Stimulated activated memory B cell treated with anti-CD40 and anti-IgM and Interleukin-4, amounts not matched to agents 10 μg/mL and 1 μg/mL and 100 μg/mL, for 72 hours (primary cell): ENCODE data around the gene SPACA4.
"Not testable (repeated sequence)": the region's sequence is repeated elsewhere in the genome, so short reads cannot be mapped to it uniquely, and the experiment has no call there.

Source experiments
- ATAC-seq: fragments of 150-1000 bp; cut with Tn5 transposase; 2 replicates; pipeline ENCODE4 v1.10.0; 2021
- H3K27ac Mint-ChIP-seq: one replicate; pipeline ENCODE4 v1.8.0; 2022; ENCODE audit warnings: mild to moderate bottlenecking, mixed read lengths
- H3K27me3 Mint-ChIP-seq: one replicate; pipeline ENCODE4 v1.8.0; 2022; ENCODE audit warnings: mixed read lengths
- H3K36me3 Mint-ChIP-seq: one replicate; pipeline ENCODE4 v1.8.0; 2022; ENCODE audit warnings: mixed read lengths
- H3K4me1 Mint-ChIP-seq: one replicate; pipeline ENCODE4 v1.8.0; 2022; ENCODE audit warnings: mixed read lengths
- H3K4me3 Mint-ChIP-seq: one replicate; pipeline ENCODE4 v1.8.0; 2022; ENCODE audit warnings: mild to moderate bottlenecking, moderate library complexity, mixed read lengths
- H3K9me3 Mint-ChIP-seq: one replicate; pipeline ENCODE4 v1.8.0; 2022; ENCODE audit warnings: mixed read lengths

SPACA4 gene

DNA sequence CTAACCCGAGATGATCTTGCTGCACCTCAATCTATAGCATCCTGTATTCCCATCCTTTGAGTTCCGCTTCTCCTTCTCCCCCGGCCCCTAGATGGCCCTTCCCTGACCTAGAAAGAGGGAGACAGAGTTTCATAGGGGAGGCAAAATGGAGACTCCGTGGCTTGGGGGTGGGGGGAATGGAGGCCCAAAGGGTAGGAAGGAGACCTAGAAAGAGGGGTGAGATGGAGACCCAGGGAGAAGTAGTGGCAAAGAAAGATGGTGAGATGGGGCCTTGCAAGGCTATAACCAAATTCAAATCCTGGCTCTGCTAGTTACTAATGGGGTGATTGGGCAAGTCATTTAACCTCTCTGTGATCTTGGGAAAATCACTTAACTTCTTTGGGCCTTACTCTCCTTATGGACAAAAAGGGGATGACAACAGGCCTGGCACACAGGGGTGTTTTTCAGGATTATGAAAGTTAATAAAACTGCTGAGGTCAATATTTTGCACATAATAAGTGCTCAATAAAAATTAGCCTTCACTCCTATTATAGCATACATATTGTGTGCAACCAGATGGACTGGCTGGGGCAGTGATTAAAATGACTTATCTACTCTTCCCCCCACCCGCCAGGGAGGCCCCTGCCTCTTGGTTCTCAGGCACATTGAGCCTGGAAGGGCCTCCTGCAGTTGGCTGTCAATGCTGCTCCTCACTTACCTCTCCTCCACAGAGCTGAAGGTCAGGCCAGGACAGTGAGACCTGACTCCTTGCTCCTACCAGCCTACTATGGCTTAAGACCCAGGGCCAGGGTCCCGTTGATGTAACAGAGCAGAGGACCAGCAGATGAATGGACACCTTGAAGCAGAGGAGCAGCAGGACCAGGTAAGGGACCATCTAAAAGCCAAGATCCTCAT, 13.4 kb downstream of the SPACA4 start:
- Mint-ChIP-seq H3K4me3 (peak overlapping the region; percentile 95), H3K36me3 (peaks cover 58% of the 10 kb centered on the region), H3K27me3 (no peaks in the 10 kb centered on the region), H3K9me3 (no peaks in the 10 kb centered on the region), H3K27ac (peak overlapping the region; percentile 98), H3K4me1 (peaks cover 74% of the 10 kb centered on the region)
- ATAC-seq, result no peak

DNA sequence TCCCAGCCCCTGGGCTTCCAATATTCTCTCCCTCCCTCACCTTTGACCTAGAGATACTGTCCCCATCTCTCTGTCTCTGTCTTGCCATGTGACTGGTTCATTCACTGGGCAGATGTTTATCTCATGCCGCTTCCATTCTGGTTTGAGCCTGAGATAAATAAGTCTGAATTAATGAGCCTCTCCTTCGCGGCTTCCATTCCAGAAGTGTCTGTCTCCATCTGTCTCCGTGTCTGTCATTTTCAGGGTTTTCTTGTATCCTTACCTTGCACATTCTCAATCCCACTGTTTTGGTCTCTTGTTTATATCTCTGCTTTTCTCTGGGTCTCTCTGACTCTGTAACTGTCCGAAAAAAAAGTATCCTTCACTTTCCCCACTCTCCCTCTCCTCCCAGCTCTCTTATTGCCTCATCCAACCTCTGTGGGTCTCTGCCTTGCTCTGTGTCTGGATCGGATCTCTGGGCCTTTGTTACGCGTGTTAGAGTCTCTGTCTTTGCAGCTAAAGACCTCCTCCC, 17.1 kb downstream of the SPACA4 start:
- no peaks in the 10 kb centered on the region for H3K27me3 Mint-ChIP-seq
- peaks cover 56% of the 10 kb centered on the region for H3K4me1 Mint-ChIP-seq
- H3K4me3 Mint-ChIP-seq, result peak overlapping the region; percentile 82
- peak overlapping the region; percentile 93 for H3K27ac Mint-ChIP-seq
- H3K36me3 Mint-ChIP-seq, result peaks cover 22% of the 10 kb centered on the region
- ATAC-seq, result no peak
- H3K9me3 Mint-ChIP-seq, result no peaks in the 10 kb centered on the region

DNA sequence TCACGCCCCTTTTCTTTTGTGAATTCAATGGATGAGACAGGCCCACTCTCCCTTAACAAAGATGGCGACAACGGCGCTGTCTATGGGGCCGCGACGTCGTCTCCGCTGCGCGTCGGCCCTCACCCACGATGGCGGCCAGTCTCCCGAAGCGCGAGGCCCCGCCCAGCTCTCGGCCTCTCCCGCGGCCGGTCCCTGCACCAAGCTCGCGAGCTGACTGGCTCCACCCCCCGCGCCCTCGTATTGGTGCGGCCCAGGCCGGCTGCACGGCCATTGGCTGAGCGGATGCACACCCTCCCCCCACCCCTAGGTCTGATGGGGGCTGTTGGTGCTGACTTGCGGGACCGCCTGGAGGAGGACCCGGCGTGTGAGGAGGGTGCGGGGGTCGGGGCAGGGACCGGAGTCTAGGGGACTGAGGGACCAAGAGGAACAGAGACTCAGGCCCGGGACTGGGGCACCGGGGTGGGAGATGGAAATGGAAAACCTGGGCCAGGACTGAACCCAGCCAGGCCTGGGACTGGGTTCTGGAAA, 17.6 kb downstream of the SPACA4 start:
- Mint-ChIP-seq H3K36me3 (peaks cover 19% of the 10 kb centered on the region), H3K4me1 (peaks cover 54% of the 10 kb centered on the region), H3K4me3 (peak overlapping the region; percentile 82), H3K27ac (peak overlapping the region; percentile 93), H3K27me3 (no peaks in the 10 kb centered on the region), H3K9me3 (no peaks in the 10 kb centered on the region)
- peak; percentile 90 for ATAC-seq

DNA sequence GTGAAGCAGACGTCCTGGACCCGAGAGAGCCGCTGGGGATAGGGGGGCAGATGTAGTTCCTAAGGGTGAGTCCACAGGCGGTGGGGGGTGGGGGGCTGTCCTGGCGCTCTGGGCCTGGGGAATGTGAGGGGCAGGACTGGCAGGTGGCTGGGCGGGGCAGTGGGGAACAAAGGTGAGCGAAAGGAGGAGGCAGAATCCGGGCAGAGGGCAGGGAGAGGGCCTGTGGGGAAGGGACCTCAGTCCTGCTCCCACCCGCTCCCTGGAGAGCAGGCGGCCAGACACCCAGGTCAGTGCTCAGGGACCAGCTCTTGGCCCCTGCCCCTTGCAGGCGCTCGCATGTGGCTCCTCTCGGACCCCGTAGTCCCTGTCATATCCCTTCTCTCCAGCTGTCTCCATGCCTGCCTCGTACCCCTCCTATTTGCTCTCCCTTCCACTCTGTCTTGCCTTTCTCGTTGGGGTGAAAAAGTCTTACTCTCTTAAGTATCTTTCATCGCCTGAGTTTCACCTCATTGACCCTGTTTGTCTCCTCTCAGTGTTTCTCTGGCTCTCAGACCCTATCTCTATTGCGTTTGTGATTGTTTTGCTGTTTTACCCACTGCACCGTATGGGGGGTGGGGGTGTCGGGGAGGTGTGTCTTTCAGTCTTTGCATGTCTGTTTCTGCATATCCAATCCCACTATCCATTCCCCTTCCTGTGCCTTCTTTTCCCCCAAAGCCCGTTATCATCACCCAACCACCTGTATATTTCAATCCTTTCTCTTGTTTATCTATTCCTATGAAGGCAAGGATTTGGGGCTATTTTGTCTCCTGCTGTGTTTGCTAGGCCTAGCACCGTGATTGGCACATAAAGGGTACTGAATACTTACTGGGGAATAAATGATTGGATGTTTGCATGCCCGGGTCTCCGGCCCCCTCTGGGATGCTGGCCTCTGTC, 18.5 kb downstream of the SPACA4 start:
- Mint-ChIP-seq H3K27me3 (no peaks in the 10 kb centered on the region), H3K9me3 (no peaks in the 10 kb centered on the region), H3K36me3 (peaks cover 15% of the 10 kb centered on the region), H3K27ac (peak overlapping the region; percentile 93), H3K4me1 (peaks cover 45% of the 10 kb centered on the region), H3K4me3 (peak overlapping the region; percentile 82)
- no peak for ATAC-seq

DNA sequence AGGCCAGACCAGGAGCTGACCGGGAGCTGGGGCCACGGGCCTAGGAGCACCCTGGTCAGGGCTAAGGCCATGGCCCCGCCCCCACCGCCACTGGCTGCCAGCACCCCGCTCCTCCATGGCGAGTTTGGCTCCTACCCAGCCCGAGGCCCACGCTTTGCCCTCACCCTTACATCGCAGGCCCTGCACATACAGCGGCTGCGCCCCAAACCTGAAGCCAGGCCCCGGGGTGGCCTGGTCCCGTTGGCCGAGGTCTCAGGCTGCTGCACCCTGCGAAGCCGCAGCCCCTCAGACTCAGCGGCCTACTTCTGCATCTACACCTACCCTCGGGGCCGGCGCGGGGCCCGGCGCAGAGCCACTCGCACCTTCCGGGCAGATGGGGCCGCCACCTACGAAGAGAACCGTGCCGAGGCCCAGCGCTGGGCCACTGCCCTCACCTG, 19.4 kb downstream of the SPACA4 start:
- Mint-ChIP-seq H3K9me3 (no peaks in the 10 kb centered on the region), H3K27me3 (no peaks in the 10 kb centered on the region), H3K27ac (peak overlapping the region; percentile 93), H3K36me3 (peaks cover 23% of the 10 kb centered on the region), H3K4me1 (peaks cover 41% of the 10 kb centered on the region), H3K4me3 (no peak overlapping the region)
- ATAC-seq, result no peak

DNA sequence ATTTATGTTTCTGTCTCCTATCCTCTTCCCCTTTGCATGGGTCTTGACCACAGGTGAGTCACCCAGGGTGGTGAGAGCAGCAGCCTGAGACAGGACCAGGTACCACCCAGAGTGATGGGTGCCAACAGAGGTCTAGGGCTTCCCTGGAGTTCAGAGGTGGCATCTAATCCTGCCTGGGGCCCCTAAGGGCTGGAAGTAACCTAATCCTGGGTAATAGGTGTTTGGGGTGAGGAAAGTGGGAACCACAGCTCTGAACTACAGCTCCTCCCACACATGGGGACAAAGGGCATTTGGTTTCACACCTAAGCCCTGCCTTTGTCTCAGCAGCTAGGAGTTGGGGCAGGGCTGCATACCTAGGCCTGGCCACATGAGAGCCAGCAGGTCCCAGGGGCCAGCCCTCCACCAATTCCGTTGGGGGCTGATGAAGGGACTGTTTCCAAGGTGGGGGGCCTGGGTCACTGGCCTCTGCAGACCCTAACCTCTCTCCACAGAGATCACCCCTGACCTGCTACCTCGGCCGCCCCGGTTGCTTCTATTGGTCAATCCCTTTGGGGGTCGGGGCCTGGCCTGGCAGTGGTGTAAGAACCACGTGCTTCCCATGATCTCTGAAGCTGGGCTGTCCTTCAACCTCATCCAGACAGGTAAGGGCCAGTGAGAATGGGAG, 20.8 kb downstream of the SPACA4 start:
- Mint-ChIP-seq H3K9me3 (no peaks in the 10 kb centered on the region), H3K4me1 (peaks cover 41% of the 10 kb centered on the region), H3K4me3 (no peak overlapping the region), H3K36me3 (peaks cover 21% of the 10 kb centered on the region), H3K27me3 (no peaks in the 10 kb centered on the region), H3K27ac (peak overlapping the region; percentile 49)
- peak; percentile 31 for ATAC-seq

DNA sequence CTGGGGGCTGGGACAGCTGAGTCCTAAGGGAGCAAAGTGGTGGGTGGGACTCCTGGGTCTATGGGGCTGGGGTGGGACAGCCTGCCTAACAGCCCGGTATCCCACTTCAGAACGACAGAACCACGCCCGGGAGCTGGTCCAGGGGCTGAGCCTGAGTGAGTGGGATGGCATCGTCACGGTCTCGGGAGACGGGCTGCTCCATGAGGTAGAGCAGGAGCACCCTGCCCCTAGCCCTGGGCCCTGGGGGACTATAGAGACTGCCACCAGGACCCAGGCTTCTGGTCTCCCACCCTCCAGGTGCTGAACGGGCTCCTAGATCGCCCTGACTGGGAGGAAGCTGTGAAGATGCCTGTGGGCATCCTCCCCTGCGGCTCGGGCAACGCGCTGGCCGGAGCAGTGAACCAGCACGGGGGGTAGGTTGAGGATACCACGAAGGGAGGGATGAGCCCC, 21.3 kb downstream of the SPACA4 start:
- Mint-ChIP-seq H3K4me3 (no peak overlapping the region), H3K36me3 (peaks cover 19% of the 10 kb centered on the region), H3K4me1 (peaks cover 40% of the 10 kb centered on the region), H3K27ac (peak overlapping the region; percentile 49), H3K9me3 (no peaks in the 10 kb centered on the region), H3K27me3 (no peaks in the 10 kb centered on the region)
- ATAC-seq, result no peak

DNA sequence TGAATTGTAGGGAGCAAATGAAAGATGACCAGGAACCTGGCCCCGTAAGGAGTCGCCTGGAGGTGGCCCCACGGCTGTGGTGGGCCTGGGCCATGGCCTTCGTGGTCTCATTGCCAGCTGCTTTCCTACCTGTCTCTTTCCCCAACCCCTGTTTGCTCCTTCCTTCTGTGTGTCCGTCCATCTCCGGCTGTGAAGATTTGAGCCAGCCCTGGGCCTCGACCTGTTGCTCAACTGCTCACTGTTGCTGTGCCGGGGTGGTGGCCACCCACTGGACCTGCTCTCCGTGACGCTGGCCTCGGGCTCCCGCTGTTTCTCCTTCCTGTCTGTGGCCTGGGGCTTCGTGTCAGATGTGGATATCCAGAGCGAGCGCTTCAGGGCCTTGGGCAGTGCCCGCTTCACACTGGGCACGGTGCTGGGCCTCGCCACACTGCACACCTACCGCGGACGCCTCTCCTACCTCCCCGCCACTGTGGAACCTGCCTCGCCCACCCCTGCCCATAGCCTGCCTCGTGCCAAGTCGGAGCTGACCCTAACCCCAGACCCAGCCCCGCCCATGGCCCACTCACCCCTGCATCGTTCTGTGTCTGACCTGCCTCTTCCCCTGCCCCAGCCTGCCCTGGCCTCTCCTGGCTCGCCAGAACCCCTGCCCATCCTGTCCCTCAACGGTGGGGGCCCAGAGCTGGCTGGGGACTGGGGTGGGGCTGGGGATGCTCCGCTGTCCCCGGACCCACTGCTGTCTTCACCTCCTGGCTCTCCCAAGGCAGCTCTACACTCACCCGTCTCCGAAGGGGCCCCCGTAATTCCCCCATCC, 22.1 kb downstream of the SPACA4 start:
- Mint-ChIP-seq H3K36me3 (peaks cover 13% of the 10 kb centered on the region), H3K4me3 (no peak overlapping the region), H3K27ac (peak overlapping the region; percentile 11), H3K9me3 (no peaks in the 10 kb centered on the region), H3K27me3 (no peaks in the 10 kb centered on the region), H3K4me1 (peaks cover 40% of the 10 kb centered on the region)
- no peak for ATAC-seq

DNA sequence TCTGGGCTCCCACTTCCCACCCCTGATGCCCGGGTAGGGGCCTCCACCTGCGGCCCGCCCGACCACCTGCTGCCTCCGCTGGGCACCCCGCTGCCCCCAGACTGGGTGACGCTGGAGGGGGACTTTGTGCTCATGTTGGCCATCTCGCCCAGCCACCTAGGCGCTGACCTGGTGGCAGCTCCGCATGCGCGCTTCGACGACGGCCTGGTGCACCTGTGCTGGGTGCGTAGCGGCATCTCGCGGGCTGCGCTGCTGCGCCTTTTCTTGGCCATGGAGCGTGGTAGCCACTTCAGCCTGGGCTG, 22.7 kb downstream of the SPACA4 start:
- no peaks in the 10 kb centered on the region for H3K27me3 Mint-ChIP-seq
- no peak overlapping the region for H3K4me3 Mint-ChIP-seq
- peaks cover 9% of the 10 kb centered on the region for H3K36me3 Mint-ChIP-seq
- peaks cover 40% of the 10 kb centered on the region for H3K4me1 Mint-ChIP-seq
- no peak for ATAC-seq
- no peak overlapping the region for H3K27ac Mint-ChIP-seq
- no peaks in the 10 kb centered on the region for H3K9me3 Mint-ChIP-seq

DNA sequence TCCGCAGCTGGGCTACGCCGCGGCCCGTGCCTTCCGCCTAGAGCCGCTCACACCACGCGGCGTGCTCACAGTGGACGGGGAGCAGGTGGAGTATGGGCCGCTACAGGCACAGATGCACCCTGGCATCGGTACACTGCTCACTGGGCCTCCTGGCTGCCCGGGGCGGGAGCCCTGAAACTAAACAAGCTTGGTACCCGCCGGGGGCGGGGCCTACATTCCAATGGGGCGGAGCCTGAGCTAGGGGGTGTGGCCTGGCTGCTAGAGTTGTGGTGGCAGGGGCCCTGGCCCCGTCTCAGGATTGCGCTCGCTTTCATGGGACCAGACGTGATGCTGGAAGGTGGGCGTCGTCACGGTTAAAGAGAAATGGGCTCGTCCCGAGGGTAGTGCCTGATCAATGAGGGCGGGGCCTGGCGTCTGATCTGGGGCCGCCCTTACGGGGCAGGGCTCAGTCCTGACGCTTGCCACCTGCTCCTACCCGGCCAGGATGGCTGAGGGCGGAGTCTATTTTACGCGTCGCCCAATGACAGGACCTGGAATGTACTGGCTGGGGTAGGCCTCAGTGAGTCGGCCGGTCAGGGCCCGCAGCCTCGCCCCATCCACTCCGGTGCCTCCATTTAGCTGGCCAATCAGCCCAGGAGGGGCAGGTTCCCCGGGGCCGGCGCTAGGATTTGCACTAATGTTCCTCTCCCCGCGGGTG, 23.2 kb downstream of the SPACA4 start:
- peaks cover 40% of the 10 kb centered on the region for H3K4me1 Mint-ChIP-seq
- ATAC-seq, result no peak
- H3K27me3 Mint-ChIP-seq, result no peaks in the 10 kb centered on the region
- H3K36me3 Mint-ChIP-seq, result peaks cover 9% of the 10 kb centered on the region
- H3K4me3 Mint-ChIP-seq, result no peak overlapping the region
- H3K9me3 Mint-ChIP-seq, result no peaks in the 10 kb centered on the region
- no peak overlapping the region for H3K27ac Mint-ChIP-seq

DNA sequence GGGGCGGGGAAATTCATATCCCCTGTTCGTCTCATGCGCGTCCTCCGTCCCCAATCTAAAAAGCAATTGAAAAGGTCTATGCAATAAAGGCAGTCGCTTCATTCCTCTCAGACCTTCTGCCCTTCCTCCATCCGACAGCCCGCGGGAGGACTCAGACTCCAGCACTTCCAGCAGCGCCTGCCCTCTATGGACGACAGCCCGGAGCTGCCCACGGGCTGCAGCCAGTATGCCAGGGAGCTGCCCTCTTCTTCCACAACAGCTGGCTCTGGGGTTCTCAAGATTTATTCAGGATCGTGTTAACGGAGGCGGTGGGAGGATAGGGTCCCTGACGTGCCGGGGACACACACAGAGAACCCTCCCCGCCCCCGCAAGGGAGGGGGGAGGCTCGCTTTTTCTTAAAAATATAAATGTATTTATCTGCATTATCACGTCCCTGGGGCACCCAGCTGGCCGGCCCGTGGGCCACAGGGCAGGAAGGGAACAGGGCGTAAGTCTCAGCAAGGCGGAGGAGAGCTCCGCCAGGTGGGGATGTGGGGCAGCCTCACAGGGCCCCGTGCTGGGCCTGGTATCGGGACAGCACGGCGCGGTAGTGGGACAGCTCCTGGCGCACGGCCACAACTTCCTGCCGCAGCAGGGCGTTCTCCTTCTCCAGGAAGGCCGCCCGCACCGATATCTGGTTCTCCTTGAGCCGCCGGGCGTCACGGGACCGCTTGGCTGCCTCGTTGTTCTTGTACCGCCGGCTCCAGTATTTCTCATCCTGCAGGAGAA, 23.9 kb downstream of the SPACA4 start:
- H3K36me3 Mint-ChIP-seq, result peaks cover 9% of the 10 kb centered on the region
- H3K9me3 Mint-ChIP-seq, result no peaks in the 10 kb centered on the region
- peak overlapping the region; percentile 32 for H3K27ac Mint-ChIP-seq
- H3K4me3 Mint-ChIP-seq, result no peak overlapping the region
- H3K27me3 Mint-ChIP-seq, result no peaks in the 10 kb centered on the region
- ATAC-seq, result no peak
- H3K4me1 Mint-ChIP-seq, result peaks cover 38% of the 10 kb centered on the region

DNA sequence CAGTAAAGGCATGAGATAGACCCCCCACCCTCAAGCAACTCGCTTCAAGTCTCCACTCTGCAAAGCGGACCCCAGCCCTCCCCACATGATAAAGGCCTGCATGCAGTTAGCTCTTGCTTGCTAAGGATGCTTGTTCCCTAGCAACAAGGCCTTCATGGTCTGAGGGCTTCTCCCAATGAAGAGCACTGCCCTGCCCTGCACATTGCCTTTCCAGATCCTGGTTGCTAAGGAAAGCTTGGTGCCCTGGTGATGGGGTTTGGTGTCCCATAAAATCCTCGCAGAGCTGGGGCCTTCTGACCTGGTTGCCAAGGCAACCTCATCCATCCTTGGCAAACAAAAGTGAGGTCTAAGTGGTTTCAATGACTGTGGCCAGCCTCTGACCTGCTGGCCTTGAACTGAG, 24.7 kb downstream of the SPACA4 start:
- no peaks in the 10 kb centered on the region for H3K27me3 Mint-ChIP-seq
- H3K27ac Mint-ChIP-seq, result peak overlapping the region; percentile 32
- no peak for ATAC-seq
- no peaks in the 10 kb centered on the region for H3K9me3 Mint-ChIP-seq
- H3K36me3 Mint-ChIP-seq, result peaks cover 9% of the 10 kb centered on the region
- peaks cover 43% of the 10 kb centered on the region for H3K4me1 Mint-ChIP-seq
- H3K4me3 Mint-ChIP-seq, result no peak overlapping the region

DNA sequence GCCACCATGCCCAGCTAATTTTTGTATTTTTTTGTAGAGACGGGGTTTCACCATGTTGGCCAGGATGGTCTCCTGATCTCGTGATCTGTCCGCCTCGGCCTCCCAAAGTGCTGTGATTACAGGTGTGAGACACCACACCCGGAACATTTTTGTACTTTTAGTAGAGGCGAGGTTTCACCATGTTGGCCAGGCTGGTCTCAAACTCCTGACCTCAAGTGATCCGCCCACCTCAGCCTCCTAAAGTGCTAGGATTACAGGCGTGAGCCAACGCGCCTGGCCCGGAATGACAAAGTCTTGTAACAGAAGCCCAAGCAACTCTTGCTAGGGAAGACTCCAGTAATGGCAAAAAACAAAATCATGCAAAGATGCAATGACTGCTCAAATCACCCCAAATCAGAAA, 25.7 kb downstream of the SPACA4 start:
- not testable (repeated sequence) for ATAC-seq, H3K27me3 Mint-ChIP-seq, H3K4me3 Mint-ChIP-seq, H3K9me3 Mint-ChIP-seq, H3K36me3 Mint-ChIP-seq
- H3K27ac Mint-ChIP-seq, result peak overlapping the region; percentile 96
- peaks cover 39% of the 10 kb centered on the region for H3K4me1 Mint-ChIP-seq
